ENCODE measurements around the gene ZNF784. TPM values are rescaled to one million over a fixed set of nuclear protein-coding genes. Genes with fewer than 3 reads are reported as not detected.

Gene ZNF784
- total and polyA plus RNA-seq, 2 of the 13 experiments (the other 11 are each of a cell fraction or from before 2014, with no cell fraction given): 4.1 to 4.2 TPM

- 0 out of 2 replicates have a peak, but pooled peaks have one; percentile 47 for TF ChIP-seq GPN1 (CRISPR knock-in tag; IDR thresholded peaks at IDR 0.05; ENCODE audit: borderline replicate concordance)
- 0 out of 2 replicates have a peak, but pooled peaks have one; percentile 8 for TF ChIP-seq ZNF607 (CRISPR knock-in tag; IDR thresholded peaks at IDR 0.05; ENCODE audit: borderline replicate concordance)
- TF ChIP-seq ARNTL (CRISPR knock-in tag; IDR thresholded peaks at IDR 0.05): 0 out of 2 replicates have a peak, but pooled peaks have one; percentile 23
- peak; percentile 48; the same call in 1 of the 2 replicates for TF ChIP-seq DMAP1 (CRISPR knock-in tag; IDR thresholded peaks at IDR 0.05)
- 0 out of 2 replicates have a peak, but pooled peaks have one; percentile 13 for TF ChIP-seq CTCF (CRISPR knock-in tag; IDR thresholded peaks at IDR 0.05)
- peak; percentile 42; the same call in 1 of the 2 replicates for TF ChIP-seq ZNF335 (CRISPR knock-in tag; IDR thresholded peaks at IDR 0.05)
- peak; percentile 15; the same call in 1 of the 2 replicates for TF ChIP-seq SALL1 (CRISPR knock-in tag; IDR thresholded peaks at IDR 0.05)
- no peak for TF ChIP-seq SCMH1 (CRISPR knock-in tag; IDR thresholded peaks at IDR 0.05; ENCODE audit: borderline replicate concordance)
- peak; percentile 7; the same call in 1 of the 2 replicates for TF ChIP-seq CHD4 (IDR thresholded peaks at IDR 0.05; ENCODE audit: borderline replicate concordance, low read length)
- TF ChIP-seq TAF15 (IDR thresholded peaks at IDR 0.05; ENCODE audit: low read depth, low read length, poor library complexity, severe bottlenecking): peak; percentile 58
- TF ChIP-seq ZNF598 (CRISPR knock-in tag; IDR thresholded peaks at IDR 0.05; ENCODE audit: borderline replicate concordance): peak; percentile 46; the same call in 1 of the 2 replicates
- peak; percentile 52; the same call in 1 of the 2 replicates for TF ChIP-seq PRDM10 (CRISPR knock-in tag; IDR thresholded peaks at IDR 0.05; ENCODE audit: low read depth)
- no peak for TF ChIP-seq HNRNPUL1 (IDR thresholded peaks at IDR 0.05; ENCODE audit: low read depth, low read length)
- TF ChIP-seq ZNF776 (CRISPR knock-in tag; IDR thresholded peaks at IDR 0.05): 0 out of 2 replicates have a peak, but pooled peaks have one; percentile 57
- no peak for TF ChIP-seq ATF4 (CRISPR knock-in tag; IDR thresholded peaks at IDR 0.05)
- 0 out of 2 replicates have a peak, but pooled peaks have one; percentile 21 for TF ChIP-seq MNT (IDR thresholded peaks at IDR 0.05)
- peak; percentile 90 for TF ChIP-seq HNRNPK (IDR thresholded peaks at IDR 0.05; ENCODE audit: low read depth, low read length, poor library complexity, severe bottlenecking)
Measured at GRCh38 chr19:55598719-55599467, 25.5 kb downstream of the ZNF784 start (continued).

Data from HepG2 (cell line).